Jurkat, Clone E6-1 (cell line): ENCODE measurements around the gene VPS35L.

Source experiments
- DNase-seq: peaks from one replicate; pipeline ENCODE4 v3.0.0-alpha.2; 2011; ENCODE audit warnings: low read depth, low spot score
- H3K4me3 ChIP-seq: 2 replicates; pipeline ENCODE4 v1.5.1; 2011; ENCODE audit warnings: mild to moderate bottlenecking, low read length, control low read depth, moderate library complexity

The VPS35L gene

GRCh38 chr16:19718624-19718965 lies 163.1 kb downstream of the VPS35L start:
- no peak for DNase-seq
- H3K4me3 ChIP-seq: peak overlapping the region; percentile 97

GRCh38 chr16:19722269-19722952 lies 166.9 kb downstream of the VPS35L start:
- DNase-seq: no peak
- H3K4me3 ChIP-seq: no peak overlapping the region

GRCh38 chr16:19722981-19723380 lies 167.5 kb downstream of the VPS35L start:
- no peak for DNase-seq
- no peak overlapping the region for H3K4me3 ChIP-seq

- no peak for DNase-seq
- H3K4me3 ChIP-seq: no peak overlapping the region
Measured at GRCh38 chr16:19728636-19728965, 173.1 kb downstream of the VPS35L start.

DNA sequence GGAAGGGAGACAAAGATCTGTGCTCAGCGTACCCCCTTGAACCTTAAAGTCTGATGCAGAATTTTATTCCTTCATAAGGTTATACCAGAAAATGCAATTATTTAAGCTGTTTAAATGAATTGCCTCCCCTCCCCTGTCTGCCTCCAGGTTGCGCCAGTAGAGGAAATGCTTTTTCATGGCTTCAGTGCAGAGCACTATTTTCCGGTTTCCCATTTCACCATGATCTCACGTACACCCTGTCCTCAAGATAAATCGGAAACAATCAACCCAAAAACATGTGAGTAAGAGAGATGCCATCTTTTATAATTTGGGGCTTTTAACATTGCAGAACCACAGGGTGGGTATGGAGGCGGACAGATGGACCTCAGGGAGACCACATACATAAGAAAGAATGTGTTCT lies 178.0 kb downstream of the VPS35L start:
- H3K4me3 ChIP-seq: no peak overlapping the region
- no peak for DNase-seq

DNA sequence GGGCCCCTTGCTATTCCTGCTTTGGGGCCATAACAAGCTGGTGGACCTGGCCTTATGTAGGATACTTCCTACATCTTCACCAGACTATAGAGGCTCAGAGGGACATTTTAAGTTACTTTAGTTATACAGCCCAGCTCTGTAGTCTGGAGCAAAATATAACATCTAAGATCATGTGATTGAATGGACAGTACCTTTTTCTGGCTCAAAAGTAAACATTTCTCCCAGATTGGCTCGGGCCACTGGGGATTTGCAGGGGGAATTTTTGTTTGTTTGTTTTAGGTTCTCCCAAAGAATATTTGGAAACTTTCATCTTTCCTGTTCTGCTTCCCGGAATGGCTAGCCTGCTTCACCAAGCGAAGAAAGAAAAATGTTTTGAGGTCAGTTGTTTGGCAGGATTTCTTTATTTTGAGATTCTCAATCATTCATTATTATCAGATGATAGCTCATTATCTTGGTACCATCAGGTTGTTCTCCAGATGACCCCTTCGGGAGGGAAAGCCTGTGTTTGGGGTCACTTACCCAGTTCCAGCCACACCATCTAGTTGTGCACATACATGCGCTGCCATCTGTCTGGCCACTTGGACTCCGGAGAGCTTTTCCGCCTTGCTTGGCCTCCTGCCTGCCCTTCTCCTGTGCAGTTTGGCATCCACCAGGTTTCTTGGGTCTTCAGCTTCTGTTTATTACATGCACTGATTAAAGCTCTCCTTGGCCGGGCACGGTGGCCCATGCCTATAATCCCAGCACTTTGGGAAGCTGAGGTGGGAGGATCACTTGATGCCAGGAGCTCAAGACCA lies 179.8 kb downstream of the VPS35L start:
- no peak overlapping the region for H3K4me3 ChIP-seq
- no peak for DNase-seq

GRCh38 chr16:19737306-19738038 lies 182.0 kb downstream of the VPS35L start:
- DNase-seq: no peak

DNA sequence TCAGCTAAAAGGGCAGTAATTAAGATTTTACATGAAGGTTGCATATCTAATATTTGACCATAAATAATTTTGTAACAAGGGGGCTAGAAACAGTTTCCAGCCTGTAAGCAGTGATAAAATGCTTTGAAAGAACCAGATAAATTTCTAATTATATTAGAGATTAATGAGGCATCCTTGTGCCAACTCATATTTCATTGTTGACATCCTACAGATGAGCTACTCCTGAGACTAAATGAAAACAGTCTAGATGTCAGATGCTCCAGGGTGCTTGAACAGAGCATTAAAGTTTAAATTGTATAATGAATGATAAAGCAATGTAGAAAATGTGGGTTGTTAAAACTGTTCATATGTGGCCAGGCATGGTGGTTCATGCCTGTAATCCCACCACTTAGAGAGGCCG lies 185.9 kb downstream of the VPS35L start:
- no peak overlapping the region for H3K4me3 ChIP-seq
- DNase-seq: no peak

More at GRCh38 chr16:19737306-19738038, 182.0 kb downstream of the VPS35L start:
- no peak overlapping the region for H3K4me3 ChIP-seq

- no peak for DNase-seq
Measured at GRCh38 chr16:19743816-19744159, 188.3 kb downstream of the VPS35L start.

DNA sequence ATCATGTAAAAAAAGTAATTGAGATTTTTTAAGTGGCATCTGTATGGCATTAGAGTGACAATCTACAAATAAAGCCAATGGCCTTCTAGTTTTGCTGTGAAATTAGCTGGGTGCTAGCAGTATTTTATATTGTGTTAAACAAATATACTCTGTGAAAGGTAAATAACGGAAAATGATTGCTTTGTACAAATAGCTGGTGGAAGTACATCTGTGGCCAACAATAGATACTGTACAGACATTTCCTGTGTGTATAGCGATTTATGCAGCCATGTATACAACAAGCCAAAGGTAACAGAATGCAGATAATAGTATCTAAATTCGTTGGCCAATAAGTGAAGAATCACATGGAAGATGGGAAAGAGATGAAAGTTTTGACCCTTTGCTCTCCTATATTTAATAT lies 189.2 kb downstream of the VPS35L start:
- DNase-seq: no peak
- H3K4me3 ChIP-seq: no peak overlapping the region

More at GRCh38 chr16:19743816-19744159, 188.3 kb downstream of the VPS35L start:
- H3K4me3 ChIP-seq: no peak overlapping the region

GRCh38 chr16:19745286-19746010 lies 189.9 kb downstream of the VPS35L start:
- no peak for DNase-seq
- no peak overlapping the region for H3K4me3 ChIP-seq

- DNase-seq: no peak
- H3K4me3 ChIP-seq: no peak overlapping the region
Measured at GRCh38 chr16:19746561-19746960, 191.1 kb downstream of the VPS35L start.

DNA sequence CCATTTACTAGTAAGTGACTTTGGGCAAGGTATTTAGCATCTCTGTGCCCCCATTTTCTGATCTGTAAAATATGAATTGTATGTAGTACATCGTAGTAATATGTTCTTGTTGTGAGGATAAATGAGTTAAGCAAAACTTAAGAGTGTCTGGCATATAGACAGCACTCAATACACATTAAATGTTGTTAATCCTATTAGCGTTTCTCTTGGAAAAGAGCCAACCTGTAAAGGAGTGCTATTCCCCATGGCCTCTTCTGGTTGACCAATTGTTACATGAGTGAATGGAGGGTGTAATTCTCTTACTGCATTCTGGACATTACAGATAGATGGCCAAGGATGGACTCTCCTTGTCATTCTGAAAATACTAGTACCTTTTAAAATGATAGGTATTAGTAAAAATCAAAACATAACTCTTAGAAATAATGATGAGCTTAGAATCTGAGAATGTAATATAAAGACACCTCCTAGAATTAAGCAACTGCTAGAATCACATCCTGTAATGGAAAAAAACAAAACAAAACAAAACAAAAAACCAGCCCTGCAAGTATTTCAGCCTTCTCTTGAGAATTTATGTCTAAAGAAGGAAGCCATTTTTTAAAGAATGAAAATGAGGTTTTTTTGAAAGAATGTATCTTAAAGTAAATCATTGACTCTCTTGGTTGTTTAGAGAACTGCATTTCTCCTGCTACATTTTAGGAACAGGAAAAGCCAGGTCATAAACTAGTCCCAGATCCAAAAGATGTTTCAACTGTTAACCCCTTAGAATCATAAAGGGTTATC lies 193.1 kb downstream of the VPS35L start:
- no peak overlapping the region for H3K4me3 ChIP-seq
- DNase-seq: no peak

DNA sequence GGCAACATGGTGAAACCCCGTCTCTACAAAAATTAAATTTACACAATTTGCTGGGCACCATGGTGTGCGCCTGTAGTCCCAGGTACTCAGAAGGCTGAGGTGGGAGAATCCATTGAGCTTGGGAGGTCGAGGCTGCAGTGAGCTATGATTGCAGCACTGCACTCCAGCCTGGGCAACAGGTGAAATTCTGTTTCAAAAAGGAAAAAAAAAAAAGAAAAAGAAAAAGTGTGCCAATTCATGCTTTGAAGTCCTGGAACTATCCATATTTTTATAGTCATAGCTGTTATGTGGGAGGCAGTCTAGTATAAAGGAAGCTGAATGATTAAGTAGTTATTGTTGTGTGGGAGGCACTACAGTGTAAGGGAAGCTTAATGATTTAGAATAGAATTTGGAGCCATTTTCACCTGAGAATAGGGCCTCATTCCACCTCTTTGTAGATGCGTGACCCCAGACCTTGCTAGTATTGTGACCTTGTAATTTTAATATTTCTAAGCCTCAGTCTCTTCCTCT lies 194.1 kb downstream of the VPS35L start:
- no peak for DNase-seq
- no peak overlapping the region for H3K4me3 ChIP-seq
